Measurements from ENCODE around the gene DUSP15.

DUSP15 gene

GRCh38 chr20:31837896-31838397 is 32.4 kb downstream of the DUSP15 start:
- DNase-seq, result peak; percentile 68
- Histone ChIP-seq H3K4me3 (ENCODE audit: insufficient read depth in 1 of 2, low read depth in 1 of 2, low read length in 2 of 2) (no peak overlapping the region), H2BK5ac (ENCODE audit: low read depth, low read length, poor library complexity, severe bottlenecking) (no peak overlapping the region), H3K18ac (ENCODE audit: low read depth in 1 of 2, low read length in 2 of 2) (no peak overlapping the region), H2BK15ac (ENCODE audit: low read depth, poor library complexity, severe bottlenecking) (no peak overlapping the region), H2AFZ (ENCODE audit: low read depth, low read length) (no peak overlapping the region), H3K9ac (ENCODE audit: low read length) (no peak overlapping the region), H2BK120ac (ENCODE audit: low read depth, low read length) (no peak overlapping the region), H3K14ac (ENCODE audit: low read length in 2 of 2) (peak overlapping the region in 1 of 2 experiments; percentile 0), H3K9me3 (ENCODE audit: control insufficient read depth, low read length) (no peaks in the 10 kb centered on the region), H3K79me1 (replicated peaks; ENCODE audit: low read length, poor library complexity, severe bottlenecking) (no peaks in the 10 kb centered on the region), H3K4me2 (ENCODE audit: low read length, poor library complexity, severe bottlenecking) (no peak overlapping the region), H3K36me3 (ENCODE audit: control insufficient read depth in 1 of 2, insufficient read depth in 2 of 2, low read depth in 1 of 2, low read length in 2 of 2) (no peaks in the 10 kb centered on the region), H3K23ac (ENCODE audit: low read length in 2 of 2) (no peak overlapping the region), H3K27ac (ENCODE audit: low read length, poor library complexity, severe bottlenecking) (no peak overlapping the region), H2AK5ac (ENCODE audit: low read length, severe bottlenecking) (peak overlapping the region; percentile 16), H4K91ac (ENCODE audit: low read length) (no peak overlapping the region), H2BK12ac (ENCODE audit: low read length in 2 of 2) (no peak overlapping the region), H4K8ac (ENCODE audit: low read length) (no peak overlapping the region), H3K4me1 (ENCODE audit: control insufficient read depth, insufficient read depth, low read depth, low read length) (peaks cover 76% of the 10 kb centered on the region), H3K4ac (ENCODE audit: low read depth in 1 of 2, low read length in 2 of 2) (no peak overlapping the region), H3K27me3 (ENCODE audit: control insufficient read depth in 1 of 2, insufficient read depth in 1 of 2, low read length in 2 of 2) (peaks cover 0 to 57% of the 10 kb centered on the region in 2 experiments)
- WGBS, result 23% methylated on average over 3 of the region's 3 CpGs

- Histone ChIP-seq H3K4me2 (ENCODE audit: low read length, poor library complexity, severe bottlenecking) (no peak overlapping the region), H2BK5ac (ENCODE audit: low read depth, low read length, poor library complexity, severe bottlenecking) (peak overlapping the region; percentile 5), H3K27me3 (ENCODE audit: control insufficient read depth in 1 of 2, insufficient read depth in 1 of 2, low read length in 2 of 2) (peaks cover 0 to 64% of the 10 kb centered on the region in 2 experiments), H3K14ac (ENCODE audit: low read length in 2 of 2) (peak overlapping the region in 1 of 2 experiments; percentile 49), H3K4me3 (ENCODE audit: insufficient read depth in 1 of 2, low read depth in 1 of 2, low read length in 2 of 2) (no peak overlapping the region), H2BK12ac (ENCODE audit: low read length in 2 of 2) (no peak overlapping the region), H3K36me3 (ENCODE audit: control insufficient read depth in 1 of 2, insufficient read depth in 2 of 2, low read depth in 1 of 2, low read length in 2 of 2) (no peaks in the 10 kb centered on the region), H2BK120ac (ENCODE audit: low read depth, low read length) (no peak overlapping the region), H3K18ac (ENCODE audit: low read depth in 1 of 2, low read length in 2 of 2) (peak overlapping the region in 1 of 2 experiments; percentile 25), H3K79me1 (replicated peaks; ENCODE audit: low read length, poor library complexity, severe bottlenecking) (no peaks in the 10 kb centered on the region), H3K23ac (ENCODE audit: low read length in 2 of 2) (no peak overlapping the region), H3K9ac (ENCODE audit: low read length) (no peak overlapping the region), H4K91ac (ENCODE audit: low read length) (no peak overlapping the region), H3K4ac (ENCODE audit: low read depth in 1 of 2, low read length in 2 of 2) (no peak overlapping the region), H3K27ac (ENCODE audit: low read length, poor library complexity, severe bottlenecking) (no peak overlapping the region), H4K8ac (ENCODE audit: low read length) (no peak overlapping the region), H3K9me3 (ENCODE audit: control insufficient read depth, low read length) (no peaks in the 10 kb centered on the region), H2BK15ac (ENCODE audit: low read depth, poor library complexity, severe bottlenecking) (no peak overlapping the region), H2AK5ac (ENCODE audit: low read length, severe bottlenecking) (peak overlapping the region; percentile 77), H2AFZ (ENCODE audit: low read depth, low read length) (no peak overlapping the region), H3K4me1 (ENCODE audit: control insufficient read depth, insufficient read depth, low read depth, low read length) (peaks cover 67% of the 10 kb centered on the region)
- 71% methylated on average over 5 of the region's 5 CpGs for WGBS
- DNase-seq, result no peak
Measured at GRCh38 chr20:31836853-31837608, 33.3 kb downstream of the DUSP15 start.

GRCh38 chr20:31835977-31836852 is 34.1 kb downstream of the DUSP15 start:
- no peaks in the 10 kb centered on the region for H3K79me1 ChIP-seq (replicated peaks; ENCODE audit: low read length, poor library complexity, severe bottlenecking)

GRCh38 chr20:31835554-31835953 is 34.8 kb downstream of the DUSP15 start:
- Histone ChIP-seq H3K23ac (ENCODE audit: low read length in 2 of 2) (no peak overlapping the region), H4K91ac (ENCODE audit: low read length) (no peak overlapping the region), H2AK5ac (ENCODE audit: low read length, severe bottlenecking) (peak overlapping the region; percentile 18), H2BK15ac (ENCODE audit: low read depth, poor library complexity, severe bottlenecking) (no peak overlapping the region), H3K9ac (ENCODE audit: low read length) (no peak overlapping the region), H3K4ac (ENCODE audit: low read depth in 1 of 2, low read length in 2 of 2) (no peak overlapping the region), H2AFZ (ENCODE audit: low read depth, low read length) (no peak overlapping the region), H3K18ac (ENCODE audit: low read depth in 1 of 2, low read length in 2 of 2) (no peak overlapping the region), H2BK12ac (ENCODE audit: low read length in 2 of 2) (no peak overlapping the region), H3K27me3 (ENCODE audit: control insufficient read depth in 1 of 2, insufficient read depth in 1 of 2, low read length in 2 of 2) (peaks cover 0 to 73% of the 10 kb centered on the region in 2 experiments), H3K4me3 (ENCODE audit: insufficient read depth in 1 of 2, low read depth in 1 of 2, low read length in 2 of 2) (no peak overlapping the region), H4K8ac (ENCODE audit: low read length) (no peak overlapping the region), H3K9me3 (ENCODE audit: control insufficient read depth, low read length) (no peaks in the 10 kb centered on the region), H2BK120ac (ENCODE audit: low read depth, low read length) (no peak overlapping the region), H3K36me3 (ENCODE audit: control insufficient read depth in 1 of 2, insufficient read depth in 2 of 2, low read depth in 1 of 2, low read length in 2 of 2) (no peaks in the 10 kb centered on the region), H3K79me1 (replicated peaks; ENCODE audit: low read length, poor library complexity, severe bottlenecking) (no peaks in the 10 kb centered on the region), H3K4me2 (ENCODE audit: low read length, poor library complexity, severe bottlenecking) (no peak overlapping the region), H2BK5ac (ENCODE audit: low read depth, low read length, poor library complexity, severe bottlenecking) (peak overlapping the region; percentile 1), H3K4me1 (ENCODE audit: control insufficient read depth, insufficient read depth, low read depth, low read length) (peaks cover 55% of the 10 kb centered on the region), H3K14ac (ENCODE audit: low read length in 2 of 2) (no peak overlapping the region), H3K27ac (ENCODE audit: low read length, poor library complexity, severe bottlenecking) (peak overlapping the region; percentile 47)
- no peak for DNase-seq
- WGBS, result 83% methylated on average over 9 of the region's 9 CpGs

More at GRCh38 chr20:31835977-31836852, 34.1 kb downstream of the DUSP15 start:
- H2BK5ac ChIP-seq (ENCODE audit: low read depth, low read length, poor library complexity, severe bottlenecking), result peak overlapping the region; percentile 1
- H4K91ac ChIP-seq (ENCODE audit: low read length), result no peak overlapping the region
- no peak overlapping the region for H3K14ac ChIP-seq (ENCODE audit: low read length in 2 of 2)
- H3K36me3 ChIP-seq (ENCODE audit: control insufficient read depth in 1 of 2, insufficient read depth in 2 of 2, low read depth in 1 of 2, low read length in 2 of 2), result no peaks in the 10 kb centered on the region
- peaks cover 61% of the 10 kb centered on the region for H3K4me1 ChIP-seq (ENCODE audit: control insufficient read depth, insufficient read depth, low read depth, low read length)
- peak overlapping the region; percentile 47 for H3K27ac ChIP-seq (ENCODE audit: low read length, poor library complexity, severe bottlenecking)
- H2AK5ac ChIP-seq (ENCODE audit: low read length, severe bottlenecking), result peak overlapping the region; percentile 62
- WGBS, result 33% methylated on average over 13 of the region's 14 CpGs
- H3K27me3 ChIP-seq (ENCODE audit: control insufficient read depth in 1 of 2, insufficient read depth in 1 of 2, low read length in 2 of 2), result peaks cover 0 to 71% of the 10 kb centered on the region in 2 experiments
- H2AFZ ChIP-seq (ENCODE audit: low read depth, low read length), result no peak overlapping the region
- DNase-seq, result peak; percentile 94
- H3K18ac ChIP-seq (ENCODE audit: low read depth in 1 of 2, low read length in 2 of 2), result no peak overlapping the region
- no peak overlapping the region for H4K8ac ChIP-seq (ENCODE audit: low read length)
- H3K9me3 ChIP-seq (ENCODE audit: control insufficient read depth, low read length), result no peaks in the 10 kb centered on the region
- no peak overlapping the region for H2BK120ac ChIP-seq (ENCODE audit: low read depth, low read length)
- no peak overlapping the region for H3K9ac ChIP-seq (ENCODE audit: low read length)
- H3K23ac ChIP-seq (ENCODE audit: low read length in 2 of 2), result no peak overlapping the region
- no peak overlapping the region for H3K4ac ChIP-seq (ENCODE audit: low read depth in 1 of 2, low read length in 2 of 2)
- H3K4me2 ChIP-seq (ENCODE audit: low read length, poor library complexity, severe bottlenecking), result no peak overlapping the region
- H2BK12ac ChIP-seq (ENCODE audit: low read length in 2 of 2), result no peak overlapping the region
- no peak overlapping the region for H2BK15ac ChIP-seq (ENCODE audit: low read depth, poor library complexity, severe bottlenecking)
- no peak overlapping the region for H3K4me3 ChIP-seq (ENCODE audit: insufficient read depth in 1 of 2, low read depth in 1 of 2, low read length in 2 of 2)

All from mesenchymal stem cell (in vitro differentiated cells and primary cell).